Measurements from ENCODE around the gene CD63.

The CD63 gene

GRCh38 chr12:55738123-55739024, 9.6 kb upstream of the CD63 start:
- DNase-seq = peak; percentile 70

- no peak for DNase-seq
These were observed 8.8 kb upstream of the CD63 start for GRCh38 chr12:55737581-55738122.

GRCh38 chr12:55736780-55737580, 8.2 kb upstream of the CD63 start:
- peak; percentile 67 for DNase-seq

- DNase-seq = no peak
These were observed 7.3 kb upstream of the CD63 start for GRCh38 chr12:55736076-55736475.

GRCh38 chr12:55734595-55734994, 5.8 kb upstream of the CD63 start:
- no peak for DNase-seq

- DNase-seq = no peak
These were observed 5.0 kb upstream of the CD63 start for GRCh38 chr12:55733858-55734257.

GRCh38 chr12:55733021-55733555, 4.3 kb upstream of the CD63 start:
- DNase-seq = no peak

GRCh38 chr12:55732288-55732687, 3.5 kb upstream of the CD63 start:
- no peak for DNase-seq

- DNase-seq = no peak
These were observed 1.3 kb upstream of the CD63 start for GRCh38 chr12:55729819-55730818.

GRCh38 chr12:55728186-55728938, 447 bp downstream of the CD63 start:
- no peak for DNase-seq

GRCh38 chr12:55727643-55728185, 1.1 kb downstream of the CD63 start:
- no peak for DNase-seq

- no peak for DNase-seq
These were observed 1.8 kb downstream of the CD63 start for GRCh38 chr12:55726971-55727370.

GRCh38 chr12:55725556-55725955, 3.3 kb downstream of the CD63 start:
- DNase-seq = no peak

- no peak for DNase-seq
These were observed 3.9 kb downstream of the CD63 start for GRCh38 chr12:55724940-55725309.

GRCh38 chr12:55724226-55724939, 4.4 kb downstream of the CD63 start:
- no peak for DNase-seq

- DNase-seq = no peak
These were observed 5.1 kb downstream of the CD63 start for GRCh38 chr12:55723516-55724225.

- DNase-seq = no peak
These were observed 5.9 kb downstream of the CD63 start for GRCh38 chr12:55722948-55723347.

- DNase-seq = no peak
These were observed 7.1 kb downstream of the CD63 start for GRCh38 chr12:55721601-55722213.

- peak; percentile 93 for DNase-seq
These were observed 7.8 kb downstream of the CD63 start for GRCh38 chr12:55720894-55721444.

Measured in DMS 273 treated with DMSO at 0.1 percent for 48 hours (cell line).